ENCODE measurements around the gene STT3A.

GRCh38 chr11:125605417-125605816 is 12.8 kb downstream of the STT3A start:
- TF ChIP-seq POLR2A (IDR thresholded peaks at IDR 0.05) (no peak), CTCF (IDR thresholded peaks at IDR 0.05 in 4 of 5, conservative IDR thresholded peaks at IDR 0.05 in 1 of 5) (no peak)

All from gastrocnemius medialis (tissue), 4 donors.